ENCODE results near the gene GALT.
"Not testable (repeated sequence)": the region's sequence is repeated elsewhere in the genome, so short reads cannot be mapped to it uniquely, and the experiment has no call there.

GALT gene

DNA sequence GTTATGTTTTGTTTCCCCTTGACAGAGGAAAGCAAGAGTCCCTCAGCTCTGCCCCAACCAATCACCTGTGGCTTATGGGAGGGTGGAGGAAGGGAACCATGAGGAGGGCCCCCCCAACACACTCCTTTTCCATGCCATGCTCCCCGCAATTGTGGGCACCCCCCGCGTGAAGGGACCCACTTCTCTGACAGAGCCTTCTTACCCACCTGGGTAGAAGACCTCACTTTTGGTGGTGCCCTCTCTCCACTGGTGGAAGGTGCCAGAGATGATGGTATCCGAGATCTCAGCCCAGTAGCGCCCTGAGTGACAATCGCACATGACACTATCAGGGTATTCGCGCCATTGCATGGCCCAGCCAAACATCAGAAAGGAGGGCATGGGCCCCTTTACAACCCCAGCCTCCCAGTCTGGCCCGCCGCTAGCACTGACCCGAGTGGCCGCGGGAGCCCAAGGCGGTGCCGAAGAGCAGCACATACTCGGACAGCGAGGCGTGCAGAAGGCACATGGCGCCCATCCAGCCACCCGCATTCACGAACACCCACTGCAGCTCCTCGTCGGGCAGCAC is 9.6 kb upstream of the GALT start:
- Mint-ChIP-seq H3K4me1 (ENCODE audit: low read depth) (peaks cover 41% of the 10 kb centered on the region), H3K4me3 (peak overlapping the region; percentile 96), H3K9me3 (ENCODE audit: low read depth) (no peaks in the 10 kb centered on the region), H3K36me3 (peaks cover 6% of the 10 kb centered on the region), H3K27ac (peak overlapping the region; percentile 95), H3K27me3 (no peaks in the 10 kb centered on the region)

DNA sequence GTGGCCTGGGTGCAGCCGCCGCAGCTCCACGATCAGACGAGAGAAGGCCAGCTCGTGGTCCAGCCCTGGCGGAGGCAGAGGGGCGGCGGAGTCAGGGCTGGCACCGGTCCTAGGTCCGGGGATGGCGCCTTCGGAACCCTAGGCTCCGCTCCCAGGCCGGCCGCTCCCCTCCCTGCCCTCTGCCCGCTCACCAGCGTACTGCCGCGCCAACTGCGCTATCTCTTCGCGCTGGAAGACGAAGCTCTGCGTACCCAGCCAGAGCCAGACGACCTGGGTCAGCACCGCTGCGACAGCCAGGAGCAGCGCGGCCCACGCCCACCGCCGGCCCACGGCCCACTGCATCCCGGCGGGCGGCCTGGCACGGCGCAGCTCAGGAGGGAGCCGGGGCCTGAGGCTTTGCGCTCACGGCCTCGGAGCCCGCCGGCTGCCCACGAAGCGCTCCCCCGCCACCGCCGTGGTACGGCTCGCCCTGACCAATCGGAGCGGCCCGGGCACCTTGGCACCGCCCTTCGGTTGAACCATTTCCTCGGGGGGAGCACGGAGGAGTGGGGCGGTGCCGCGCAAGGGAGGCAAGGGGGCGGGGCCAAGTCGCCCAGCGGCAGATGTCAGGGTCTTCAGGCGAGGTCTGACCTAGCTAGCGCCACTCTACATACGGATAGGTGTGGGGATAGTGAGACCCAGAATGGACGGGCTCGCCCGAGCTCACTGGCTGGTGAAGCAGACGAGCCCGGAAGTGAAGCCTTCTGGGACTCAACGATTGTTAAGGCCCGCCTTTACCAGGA is 8.9 kb upstream of the GALT start, which contains the start of gene SIGMAR1:
Gene SIGMAR1 (minus strand): TSS at position 432 of the 782 bp plus-strand sequence. CDS start 90 bp downstream, at position 342.
- peaks cover 39% of the 10 kb centered on the region for H3K4me1 Mint-ChIP-seq (ENCODE audit: low read depth)
- H3K36me3 Mint-ChIP-seq = peaks cover 6% of the 10 kb centered on the region
- H3K9me3 Mint-ChIP-seq (ENCODE audit: low read depth) = no peaks in the 10 kb centered on the region
- H3K27ac Mint-ChIP-seq = peak within 1 kb of the TSS; percentile 95
- H3K27me3 Mint-ChIP-seq = no peaks in the 10 kb centered on the region
- H3K4me3 Mint-ChIP-seq = peak within 1 kb of the TSS; percentile 96

DNA sequence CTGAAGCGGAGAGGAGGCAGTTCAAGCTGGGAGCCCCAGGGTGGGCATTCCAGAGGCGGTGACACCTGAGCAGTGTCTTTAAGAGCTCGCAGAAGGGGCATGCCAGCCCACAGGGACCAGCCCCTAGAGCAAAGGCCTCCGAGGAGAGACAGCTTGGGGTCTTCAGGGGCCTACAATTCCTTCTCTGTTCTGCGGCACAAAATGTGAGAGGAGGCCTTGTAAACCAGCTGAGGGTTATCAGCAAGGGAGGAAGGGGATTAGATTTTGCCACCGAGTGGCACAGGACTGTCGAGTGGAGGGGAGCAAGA is 8.4 kb upstream of the GALT start:
- Mint-ChIP-seq H3K27ac (peak overlapping the region; percentile 83), H3K36me3 (peaks cover 6% of the 10 kb centered on the region), H3K27me3 (no peaks in the 10 kb centered on the region), H3K4me3 (peak overlapping the region; percentile 96), H3K4me1 (ENCODE audit: low read depth) (peaks cover 36% of the 10 kb centered on the region), H3K9me3 (ENCODE audit: low read depth) (no peaks in the 10 kb centered on the region)

DNA sequence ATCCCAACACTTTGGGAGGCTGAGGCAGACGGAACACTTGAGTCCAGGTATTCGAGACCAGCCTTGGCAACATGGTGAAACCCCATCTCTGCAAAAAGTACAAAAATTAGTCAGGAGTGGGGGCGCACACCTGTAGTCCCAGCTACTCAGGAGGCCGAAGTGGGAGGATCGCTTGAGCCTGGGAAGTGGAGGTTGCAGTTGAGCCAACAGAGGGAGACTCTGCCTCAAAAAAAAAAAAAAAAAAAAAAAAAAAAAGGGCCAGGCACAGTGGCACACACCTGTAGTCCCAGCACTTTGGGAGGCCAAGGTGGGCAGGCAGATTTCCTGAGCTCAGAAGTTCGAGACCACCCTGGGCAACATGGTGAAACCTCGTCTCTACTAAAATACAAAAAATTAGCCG is 7.2 kb upstream of the GALT start:
- H3K27ac Mint-ChIP-seq; H3K4me3 Mint-ChIP-seq; H3K27me3 Mint-ChIP-seq; H3K9me3 Mint-ChIP-seq (ENCODE audit: low read depth); H3K36me3 Mint-ChIP-seq: not testable (repeated sequence)
- peaks cover 28% of the 10 kb centered on the region for H3K4me1 Mint-ChIP-seq (ENCODE audit: low read depth)

DNA sequence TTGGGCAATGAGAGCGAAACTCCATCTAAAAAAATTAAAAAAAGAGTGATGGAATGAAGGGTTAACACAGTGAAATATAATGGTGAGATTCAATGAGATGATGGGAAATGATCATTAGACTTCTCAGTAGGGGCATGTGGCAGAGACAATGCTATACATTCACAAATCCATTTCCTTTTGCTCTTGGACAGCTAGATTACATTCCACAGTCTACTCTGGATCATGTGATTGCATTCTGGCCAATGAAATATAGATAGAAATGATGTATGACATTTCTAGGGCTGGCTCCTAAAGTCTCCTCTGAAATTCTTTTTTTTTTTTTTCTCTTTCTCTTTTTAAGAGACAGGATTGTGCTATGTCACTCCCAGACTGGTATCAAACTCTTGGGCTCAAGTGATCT is 3.8 kb upstream of the GALT start:
- Mint-ChIP-seq H3K4me1 (ENCODE audit: low read depth) (peaks cover 26% of the 10 kb centered on the region), H3K9me3 (ENCODE audit: low read depth) (no peaks in the 10 kb centered on the region), H3K36me3 (no peaks in the 10 kb centered on the region), H3K27me3 (no peaks in the 10 kb centered on the region), H3K4me3 (no peak overlapping the region), H3K27ac (no peak overlapping the region)

DNA sequence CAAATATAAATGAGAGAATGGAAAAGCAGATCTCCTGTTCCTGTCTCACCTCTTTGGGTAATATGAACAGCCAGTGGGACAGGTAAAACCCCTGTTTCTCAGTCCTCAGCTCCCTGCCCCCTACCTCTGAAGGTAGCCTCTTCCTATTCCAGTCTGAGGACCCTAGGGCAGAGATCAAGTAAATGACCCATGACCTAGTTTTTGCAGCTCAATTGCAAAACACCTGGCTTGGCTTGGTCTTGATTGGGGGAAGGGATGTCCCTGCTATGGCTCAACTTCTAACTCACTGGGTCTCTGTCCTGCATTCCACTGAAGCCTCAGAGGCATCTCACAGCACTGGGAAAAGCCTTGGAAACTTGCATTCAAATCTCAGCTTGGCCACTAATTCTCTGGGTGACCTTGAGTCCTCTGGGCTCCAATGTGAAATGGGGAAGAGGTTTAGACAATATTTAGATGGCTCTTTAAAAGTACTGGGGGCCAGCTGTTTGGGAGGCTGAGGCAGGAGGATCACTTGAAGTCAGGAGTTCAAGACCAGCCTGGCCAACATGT is 1.6 kb upstream of the GALT start:
- no peak overlapping the region for H3K4me3 Mint-ChIP-seq
- H3K36me3 Mint-ChIP-seq = peaks cover 4% of the 10 kb centered on the region
- H3K27ac Mint-ChIP-seq = no peak overlapping the region
- H3K27me3 Mint-ChIP-seq = no peaks in the 10 kb centered on the region
- H3K9me3 Mint-ChIP-seq (ENCODE audit: low read depth) = no peaks in the 10 kb centered on the region
- peaks cover 31% of the 10 kb centered on the region for H3K4me1 Mint-ChIP-seq (ENCODE audit: low read depth)

DNA sequence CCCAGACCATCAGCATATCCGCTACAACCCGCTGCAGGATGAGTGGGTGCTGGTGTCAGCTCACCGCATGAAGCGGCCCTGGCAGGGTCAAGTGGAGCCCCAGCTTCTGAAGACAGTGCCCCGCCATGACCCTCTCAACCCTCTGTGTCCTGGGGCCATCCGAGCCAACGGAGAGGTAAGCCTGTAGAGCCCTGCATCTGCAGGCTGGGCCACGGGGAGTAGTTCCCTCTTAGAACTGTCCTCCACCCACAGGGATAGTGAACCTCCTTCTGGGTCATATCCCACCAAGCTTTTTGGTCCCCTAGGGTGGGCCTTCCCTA is 569 bp downstream of the GALT start:
- peaks cover 4% of the 10 kb centered on the region for H3K36me3 Mint-ChIP-seq
- no peaks in the 10 kb centered on the region for H3K27me3 Mint-ChIP-seq
- peak overlapping the region; percentile 89 for H3K27ac Mint-ChIP-seq
- no peaks in the 10 kb centered on the region for H3K9me3 Mint-ChIP-seq (ENCODE audit: low read depth)
- peak overlapping the region; percentile 94 for H3K4me3 Mint-ChIP-seq
- H3K4me1 Mint-ChIP-seq (ENCODE audit: low read depth) = peaks cover 36% of the 10 kb centered on the region

DNA sequence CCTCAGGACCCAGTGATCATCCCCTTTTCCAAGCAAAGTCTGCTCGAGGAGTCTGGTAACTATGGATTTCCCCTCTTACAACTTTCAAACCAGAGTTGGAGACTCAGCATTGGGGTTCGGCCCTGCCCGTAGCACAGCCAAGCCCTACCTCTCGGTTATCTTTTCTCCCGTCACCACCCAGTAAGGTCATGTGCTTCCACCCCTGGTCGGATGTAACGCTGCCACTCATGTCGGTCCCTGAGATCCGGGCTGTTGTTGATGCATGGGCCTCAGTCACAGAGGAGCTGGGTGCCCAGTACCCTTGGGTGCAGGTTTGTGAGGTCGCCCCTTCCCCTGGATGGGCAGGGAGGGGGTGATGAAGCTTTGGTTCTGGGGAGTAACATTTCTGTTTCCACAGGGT is 1.2 kb downstream of the GALT start:
- Mint-ChIP-seq H3K4me3 (peak overlapping the region; percentile 94), H3K9me3 (ENCODE audit: low read depth) (no peaks in the 10 kb centered on the region), H3K27ac (peak overlapping the region; percentile 89), H3K36me3 (peaks cover 4% of the 10 kb centered on the region), H3K4me1 (ENCODE audit: low read depth) (peaks cover 42% of the 10 kb centered on the region), H3K27me3 (no peaks in the 10 kb centered on the region)

DNA sequence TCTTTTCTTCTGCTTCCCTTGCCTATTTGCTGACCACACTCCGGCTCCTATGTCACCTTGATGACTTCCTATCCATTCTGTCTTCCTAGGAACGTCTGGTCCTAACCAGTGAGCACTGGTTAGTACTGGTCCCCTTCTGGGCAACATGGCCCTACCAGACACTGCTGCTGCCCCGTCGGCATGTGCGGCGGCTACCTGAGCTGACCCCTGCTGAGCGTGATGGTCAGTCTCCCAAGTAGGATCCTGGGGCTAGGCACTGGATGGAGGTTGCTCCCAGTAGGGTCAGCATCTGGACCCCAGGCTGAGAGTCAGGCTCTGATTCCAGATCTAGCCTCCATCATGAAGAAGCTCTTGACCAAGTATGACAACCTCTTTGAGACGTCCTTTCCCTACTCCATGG is 2.2 kb downstream of the GALT start:
- H3K27me3 Mint-ChIP-seq = no peaks in the 10 kb centered on the region
- peaks cover 4% of the 10 kb centered on the region for H3K36me3 Mint-ChIP-seq
- peaks cover 51% of the 10 kb centered on the region for H3K4me1 Mint-ChIP-seq (ENCODE audit: low read depth)
- no peaks in the 10 kb centered on the region for H3K9me3 Mint-ChIP-seq (ENCODE audit: low read depth)
- peak overlapping the region; percentile 94 for H3K4me3 Mint-ChIP-seq
- H3K27ac Mint-ChIP-seq = no peak overlapping the region

DNA sequence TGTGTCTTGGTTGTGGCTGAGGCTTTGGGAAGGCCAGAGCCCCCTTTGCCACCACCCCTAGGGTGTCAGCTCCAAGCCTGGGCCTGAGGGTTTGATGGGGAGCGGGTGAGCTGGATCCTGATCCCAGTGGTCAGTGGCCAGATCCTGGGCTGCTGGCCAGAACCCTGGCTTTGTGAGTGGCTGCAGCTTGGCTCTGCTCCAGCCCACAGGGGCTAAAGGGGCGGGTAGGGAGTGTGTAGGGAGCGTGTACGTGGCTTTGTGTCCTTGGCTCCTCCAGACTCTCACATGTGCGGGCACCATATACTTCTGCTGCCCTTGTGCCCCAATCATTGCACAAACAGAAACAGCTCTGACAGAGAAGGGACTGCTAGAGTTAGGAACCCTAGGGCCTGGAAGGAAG is 4.3 kb downstream of the GALT start:
- Mint-ChIP-seq H3K27me3 (no peaks in the 10 kb centered on the region), H3K36me3 (peaks cover 4% of the 10 kb centered on the region), H3K4me1 (ENCODE audit: low read depth) (peaks cover 56% of the 10 kb centered on the region), H3K9me3 (ENCODE audit: low read depth) (no peaks in the 10 kb centered on the region), H3K4me3 (no peak overlapping the region), H3K27ac (no peak overlapping the region)

DNA sequence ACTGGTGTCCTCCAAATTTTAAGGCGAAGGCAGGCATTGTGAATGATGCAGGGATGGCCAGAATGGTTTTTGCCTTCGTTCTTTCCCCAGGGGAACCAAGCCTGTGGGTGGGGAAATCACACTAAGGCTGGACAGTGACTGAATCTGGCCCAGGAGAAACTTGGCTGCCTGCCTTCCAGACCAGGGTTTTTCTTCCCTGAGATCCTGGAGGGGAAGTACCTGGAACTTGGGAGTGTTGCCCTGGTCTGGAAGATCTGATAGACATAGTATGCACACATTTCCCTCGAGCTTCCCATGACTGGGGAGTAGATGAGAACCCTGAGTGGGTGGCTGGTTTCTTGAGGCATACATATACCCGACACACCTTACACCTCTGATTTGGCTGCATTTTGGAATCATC is 4.8 kb downstream of the GALT start:
- H3K36me3 Mint-ChIP-seq = peaks cover 4% of the 10 kb centered on the region
- no peaks in the 10 kb centered on the region for H3K9me3 Mint-ChIP-seq (ENCODE audit: low read depth)
- H3K4me1 Mint-ChIP-seq (ENCODE audit: low read depth) = peaks cover 50% of the 10 kb centered on the region
- no peaks in the 10 kb centered on the region for H3K27me3 Mint-ChIP-seq
- no peak overlapping the region for H3K4me3 Mint-ChIP-seq
- no peak overlapping the region for H3K27ac Mint-ChIP-seq

DNA sequence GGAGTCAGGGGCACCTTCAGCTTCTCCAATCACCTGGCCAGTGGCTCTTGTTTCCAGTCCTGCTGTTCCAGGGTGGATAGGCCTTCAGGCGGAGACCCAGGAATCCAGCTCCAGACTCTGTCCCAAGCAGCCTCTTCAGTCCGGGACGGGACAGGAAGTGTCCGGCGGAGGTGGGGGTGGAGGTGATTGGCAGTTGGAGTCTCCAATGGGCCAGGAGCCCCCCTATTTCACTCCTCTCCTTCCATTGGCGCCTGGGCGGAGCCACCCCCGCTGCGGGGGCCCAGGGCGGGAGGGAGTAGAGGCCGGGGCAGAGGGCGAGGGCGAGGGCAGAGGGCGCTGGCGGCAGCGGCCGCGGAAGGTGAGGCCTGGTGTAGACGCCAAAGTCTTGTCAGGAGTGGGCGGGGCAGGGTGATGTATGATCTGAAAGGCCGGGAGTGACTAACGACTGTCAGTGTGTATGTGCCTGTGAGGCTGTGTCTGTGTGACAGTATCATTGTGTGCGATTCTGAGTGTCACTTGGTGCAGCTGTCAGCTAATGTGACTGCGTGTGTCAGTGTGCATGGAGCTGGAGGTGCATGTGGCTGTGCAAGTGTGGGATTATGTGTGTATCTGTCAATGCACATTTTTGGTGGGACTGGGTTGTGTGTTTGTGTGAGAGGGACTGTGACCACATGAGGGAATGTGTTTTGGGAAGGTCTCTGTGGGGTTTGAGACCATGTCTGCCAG is 5.6 kb downstream of the GALT start, which contains the start of gene IL11RA:
Gene IL11RA (plus strand): TSS at position 310 of the 726 bp plus-strand sequence. CDS start 3,033 bp downstream, outside the sequence.
- no peaks in the 10 kb centered on the region for H3K27me3 Mint-ChIP-seq

DNA sequence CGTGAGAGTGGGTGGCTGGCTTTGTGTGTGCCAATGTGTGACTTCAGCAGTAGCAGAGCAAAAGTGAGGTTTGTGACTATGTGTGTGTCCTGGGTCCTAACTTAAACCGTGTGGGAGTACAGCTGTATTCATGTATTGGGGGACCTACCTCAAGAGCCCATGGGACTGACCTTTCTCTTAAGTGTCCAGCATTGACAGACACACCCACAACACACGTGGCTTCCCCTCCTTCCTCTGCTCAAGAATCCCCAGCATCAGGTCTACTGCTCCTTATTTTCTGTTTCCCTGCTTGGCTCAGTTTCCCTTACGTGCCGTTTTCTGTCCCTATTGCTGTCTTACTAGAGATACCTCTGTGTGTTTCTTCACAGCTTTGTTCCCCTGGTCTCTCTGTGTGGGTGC is 6.1 kb downstream of the GALT start:
- Mint-ChIP-seq H3K4me1 (ENCODE audit: low read depth) (peaks cover 43% of the 10 kb centered on the region), H3K4me3 (no peak overlapping the region), H3K36me3 (peaks cover 4% of the 10 kb centered on the region), H3K9me3 (ENCODE audit: low read depth) (no peaks in the 10 kb centered on the region), H3K27ac (peak overlapping the region; percentile 80), H3K27me3 (no peaks in the 10 kb centered on the region)

More for the DNA sequence above, 5.6 kb downstream of the GALT start, which contains the start of gene IL11RA:
- Mint-ChIP-seq H3K27ac (peak within 1 kb of the TSS; percentile 80), H3K36me3 (peaks cover 4% of the 10 kb centered on the region), H3K4me3 (peak within 1 kb of the TSS; percentile 57), H3K9me3 (ENCODE audit: low read depth) (no peaks in the 10 kb centered on the region), H3K4me1 (ENCODE audit: low read depth) (peaks cover 48% of the 10 kb centered on the region)

DNA sequence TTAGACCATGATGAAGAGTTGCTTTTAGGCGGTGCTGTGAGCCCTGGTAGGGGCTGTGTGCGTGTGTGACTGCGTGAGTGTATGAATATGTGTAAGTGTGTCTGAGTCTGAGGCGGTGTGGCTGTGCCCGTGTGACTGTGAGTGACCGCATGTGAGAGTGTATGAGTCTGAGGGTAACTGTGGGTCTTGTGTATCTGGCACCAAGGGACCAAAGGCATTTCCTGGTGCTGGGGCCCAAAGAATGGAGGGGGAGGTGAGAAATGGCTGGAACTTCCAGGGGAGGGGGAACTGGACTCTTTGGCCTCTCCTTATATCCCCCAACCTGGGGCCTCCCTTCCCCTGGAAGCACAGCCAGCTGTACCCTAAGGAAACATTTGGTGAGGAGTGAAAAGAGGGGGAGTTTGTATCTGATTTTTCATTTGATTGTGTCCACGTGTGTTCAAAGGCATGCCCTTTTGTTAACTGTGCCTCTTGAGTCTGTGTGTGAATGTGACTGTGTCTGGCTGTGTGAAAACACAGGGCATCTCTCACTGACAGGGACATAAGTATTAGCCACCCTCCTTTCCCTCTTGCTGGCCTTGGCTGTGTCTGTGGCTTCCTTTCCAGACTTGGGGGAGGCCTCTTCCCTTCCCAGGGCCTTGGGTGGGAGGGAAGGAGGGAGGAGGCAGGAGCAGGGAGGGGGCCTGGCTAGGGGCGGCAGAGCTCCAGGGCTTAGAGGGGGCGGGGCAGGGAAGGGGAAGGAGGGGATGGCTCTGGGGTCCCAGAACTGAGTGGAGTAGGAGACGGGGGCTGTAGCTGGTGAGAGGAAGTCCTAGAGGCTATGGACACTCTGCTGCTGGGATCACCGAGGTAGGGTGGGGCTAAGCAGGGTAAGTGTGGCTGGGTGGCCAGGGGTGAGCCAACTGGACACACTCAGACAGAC is 6.9 kb downstream of the GALT start:
- Mint-ChIP-seq H3K4me3 (no peak overlapping the region), H3K27me3 (no peaks in the 10 kb centered on the region), H3K4me1 (ENCODE audit: low read depth) (peaks cover 35% of the 10 kb centered on the region), H3K36me3 (peaks cover 3% of the 10 kb centered on the region), H3K9me3 (ENCODE audit: low read depth) (no peaks in the 10 kb centered on the region), H3K27ac (peak overlapping the region; percentile 1)
